GM18868 (cell line): ENCODE data around the gene ELMO3.
A peak's percentile ranks its signal among the peaks of the same experiment; 100 is the strongest.

Experiments used
- ATAC-seq: cut with Tn5 transposase; IDR thresholded peaks from one replicate; pipeline ENCODE4 v1.9.1; 2021; ENCODE audit warnings: mild to moderate bottlenecking, moderate library complexity; ENCODE audit not compliant: unreplicated experiment

ELMO3 gene

GRCh38 chr16:67179421-67180080 is 19.4 kb upstream of the ELMO3 start:
- no peak for ATAC-seq

GRCh38 chr16:67180166-67180565 is 18.8 kb upstream of the ELMO3 start:
- ATAC-seq = no peak

GRCh38 chr16:67181346-67181745 is 17.6 kb upstream of the ELMO3 start:
- ATAC-seq = no peak

- no peak for ATAC-seq
Measured at GRCh38 chr16:67182288-67182687, 16.6 kb upstream of the ELMO3 start.

GRCh38 chr16:67183284-67183626 is 15.7 kb upstream of the ELMO3 start:
- ATAC-seq = no peak

GRCh38 chr16:67183627-67184452 is 15.1 kb upstream of the ELMO3 start, which contains the start of gene MATCAP1:
MATCAP1 (minus strand) TSS chr16:67183963; CDS start chr16:67180610, 3,353 bp downstream.
- ATAC-seq = peak; percentile 90

DNA sequence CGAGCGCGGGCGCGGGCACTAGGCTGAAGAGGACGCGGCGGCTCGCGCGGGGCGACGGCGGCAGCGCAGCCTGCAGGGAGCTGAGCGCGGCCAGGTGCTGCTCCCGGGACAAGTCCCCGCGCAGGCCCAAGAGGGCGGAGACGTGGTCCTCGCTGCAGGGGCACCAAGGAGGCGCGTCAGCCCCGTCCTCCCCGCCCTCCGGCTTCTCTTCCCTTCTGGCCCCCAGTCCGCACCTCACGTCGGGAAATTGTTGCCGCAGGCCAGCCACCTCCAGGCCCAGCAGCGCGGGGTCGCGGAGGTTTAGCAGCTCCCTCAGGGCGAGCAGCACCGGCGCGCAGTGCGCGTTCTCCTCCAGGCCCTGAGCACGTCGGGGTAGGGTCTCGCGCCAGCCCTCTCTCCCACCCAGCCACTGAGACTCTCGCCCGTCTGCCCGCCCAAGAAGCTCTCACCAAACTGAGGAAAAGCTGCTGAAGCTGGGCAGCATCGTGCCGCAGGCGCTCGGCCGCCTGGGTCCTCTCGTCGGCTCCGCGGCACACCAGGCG is 14.4 kb upstream of the ELMO3 start:
- ATAC-seq = no peak

DNA sequence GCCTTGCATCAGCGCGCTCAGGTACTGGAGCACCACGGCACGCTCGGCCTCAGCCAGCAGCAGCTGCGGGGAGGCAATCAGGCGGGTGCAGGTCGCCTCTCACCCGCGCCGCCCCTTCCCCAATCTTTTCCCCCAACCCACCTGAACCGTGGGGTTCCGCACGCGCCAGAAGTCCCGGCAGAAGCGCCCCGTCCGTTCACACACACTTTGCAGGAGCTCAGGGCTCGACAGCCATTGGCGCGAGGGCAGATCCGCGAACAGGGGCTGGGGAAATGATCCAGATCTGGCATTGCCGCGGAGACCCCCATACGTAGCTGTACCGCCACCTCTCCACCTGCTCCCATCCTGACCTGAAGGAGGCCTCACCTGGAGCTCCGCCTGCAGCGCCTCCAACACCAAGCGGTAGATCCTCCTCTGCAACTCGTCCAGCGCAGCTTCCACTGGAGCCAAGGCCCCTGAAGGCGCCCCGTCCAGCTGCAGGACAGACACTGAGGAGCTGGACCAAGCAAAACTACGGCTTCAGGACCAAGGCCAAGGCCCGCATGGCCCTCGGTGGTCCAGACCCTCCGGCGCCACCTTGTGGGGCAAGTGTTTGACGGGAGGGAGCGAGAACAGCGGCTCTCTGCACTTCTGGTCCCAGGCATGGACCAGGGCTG is 13.8 kb upstream of the ELMO3 start:
- ATAC-seq = peak; percentile 26

GRCh38 chr16:67185651-67186134 is 13.2 kb upstream of the ELMO3 start:
- no peak for ATAC-seq

- ATAC-seq = no peak
Measured at GRCh38 chr16:67186550-67186950, 12.4 kb upstream of the ELMO3 start.

- no peak for ATAC-seq
Measured at GRCh38 chr16:67187175-67187890, 11.6 kb upstream of the ELMO3 start.

DNA sequence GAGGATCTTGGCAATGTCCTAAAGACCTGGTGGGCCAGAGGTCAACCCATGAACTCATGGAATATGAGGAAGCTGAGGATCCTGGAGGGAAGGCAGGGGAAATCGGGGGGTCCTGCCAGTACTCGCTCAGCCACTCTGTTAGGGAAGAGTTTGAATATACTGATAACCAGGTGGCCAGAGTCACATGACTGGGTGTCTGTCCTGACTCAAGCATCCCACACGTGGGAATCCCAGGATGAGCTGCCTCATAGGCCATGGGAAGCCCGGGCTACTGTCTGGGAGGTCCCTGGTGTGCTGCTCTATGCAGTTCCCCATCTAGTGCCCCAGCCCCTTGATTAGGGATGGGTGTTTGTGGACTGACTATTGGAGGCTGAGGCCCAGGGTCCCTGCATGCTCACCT is 10.6 kb upstream of the ELMO3 start:
- no peak for ATAC-seq

DNA sequence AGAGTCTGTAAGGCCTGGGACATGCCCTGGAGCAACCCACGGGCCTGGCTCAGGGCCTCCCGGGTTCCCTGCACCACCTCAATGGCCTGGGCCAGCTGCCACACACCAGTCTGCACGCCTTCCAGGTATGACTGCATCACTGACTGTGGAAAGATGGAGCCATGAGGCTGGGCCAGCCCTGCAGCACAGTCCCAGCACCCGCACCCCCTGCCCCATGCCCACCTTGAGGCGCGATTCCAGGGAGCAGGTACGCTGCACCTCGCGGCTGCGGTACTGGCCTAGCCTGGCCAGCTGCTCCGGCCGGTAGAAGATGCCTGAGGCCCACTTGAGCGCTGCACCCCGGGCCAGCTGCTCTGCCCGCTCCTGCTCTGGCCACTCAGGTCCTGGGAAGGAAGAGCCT is 10.1 kb upstream of the ELMO3 start:
- no peak for ATAC-seq

GRCh38 chr16:67190041-67190440 is 8.9 kb upstream of the ELMO3 start, which contains the start of gene EXOC3L1:
EXOC3L1 (minus strand) TSS chr16:67190136; CDS start chr16:67189676, 460 bp downstream.
- no peak for ATAC-seq

GRCh38 chr16:67190448-67191399 is 8.2 kb upstream of the ELMO3 start:
- ATAC-seq = no peak

GRCh38 chr16:67191411-67191994 is 7.4 kb upstream of the ELMO3 start:
- no peak for ATAC-seq

- ATAC-seq = peak; percentile 94
Measured at GRCh38 chr16:67191995-67192681, 6.8 kb upstream of the ELMO3 start, which contains the start of gene E2F4. E2F4 (plus strand) TSS chr16:67192155; CDS start chr16:67192228, 73 bp downstream.

GRCh38 chr16:67192781-67193361 is 6.1 kb upstream of the ELMO3 start:
- ATAC-seq = no peak
